ENCODE measurements around the gene GALP.
"Not testable (repeated sequence)": the region's sequence is repeated elsewhere in the genome, so short reads cannot be mapped to it uniquely, and the experiment has no call there.

The GALP gene

DNA sequence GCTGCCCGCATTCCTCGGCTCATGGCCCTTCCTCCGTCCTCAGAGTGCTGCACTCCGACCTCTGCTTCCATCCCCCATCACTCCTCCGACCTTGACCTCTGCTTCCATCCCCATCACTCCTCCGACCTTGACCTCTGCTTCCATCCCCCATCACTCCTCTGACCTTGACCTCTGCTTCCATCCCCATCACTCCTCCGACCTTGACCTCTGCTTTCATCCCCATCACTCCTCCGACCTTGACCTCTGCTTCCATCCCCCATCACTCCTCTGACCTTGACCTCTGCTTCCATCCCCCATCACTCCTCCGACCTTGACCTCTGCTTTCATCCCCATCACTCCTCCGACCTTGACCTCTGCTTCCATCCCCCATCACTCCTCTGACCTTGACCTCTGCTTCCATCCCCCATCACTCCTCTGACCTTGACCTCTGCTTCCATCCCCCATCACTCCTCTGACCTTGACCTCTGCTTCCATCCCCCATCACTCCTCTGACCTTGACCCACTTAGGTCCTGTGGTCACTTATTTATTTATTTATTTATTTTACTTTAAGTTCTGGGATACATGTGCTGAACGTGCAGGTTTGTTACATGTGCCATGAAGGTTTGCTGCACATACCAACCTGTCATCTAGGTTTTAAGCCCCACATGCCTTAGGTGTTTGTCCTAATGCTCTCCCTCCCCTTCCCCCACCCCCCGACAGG is 26.7 kb upstream of the GALP start:
- not testable (repeated sequence) for DNase-seq

DNA sequence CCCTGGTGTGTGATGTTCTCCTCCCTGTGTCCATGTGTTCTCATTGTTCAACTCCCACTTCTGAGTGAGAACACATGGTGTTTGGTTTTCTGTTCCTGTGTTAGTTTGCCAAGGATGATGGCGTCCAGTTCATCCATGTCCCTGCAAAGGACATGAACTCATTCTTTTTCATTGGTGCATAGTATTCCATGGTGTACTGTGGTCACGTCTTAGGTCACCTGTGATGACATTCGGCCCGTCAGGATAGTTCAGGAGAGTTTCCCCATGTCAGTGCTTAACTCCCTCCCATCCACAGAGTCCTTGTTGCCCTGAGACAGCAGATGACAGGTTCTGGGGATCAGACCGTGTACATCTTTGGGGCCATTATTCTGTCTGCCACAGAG is 26.2 kb upstream of the GALP start:
- no peak for DNase-seq

DNA sequence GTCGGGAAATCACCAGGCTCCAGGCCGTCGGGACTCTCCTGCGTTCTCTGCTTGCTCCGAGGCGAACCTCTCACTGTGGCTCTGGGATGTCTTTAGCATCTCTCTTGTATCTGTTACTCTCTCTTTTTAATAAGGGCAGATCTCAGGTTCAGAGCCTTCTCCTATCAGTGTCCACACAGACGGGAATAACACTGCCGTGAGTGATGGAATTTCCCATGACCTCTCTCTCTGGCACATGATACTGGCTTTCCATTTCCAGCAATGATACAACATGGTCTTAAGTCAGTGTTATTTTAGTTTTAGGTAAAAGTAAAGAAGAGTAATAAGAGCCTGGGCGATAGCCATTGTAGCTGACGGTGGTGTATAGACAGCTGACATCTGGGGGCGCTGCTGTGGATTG is 25.4 kb upstream of the GALP start:
- no peak for DNase-seq

DNA sequence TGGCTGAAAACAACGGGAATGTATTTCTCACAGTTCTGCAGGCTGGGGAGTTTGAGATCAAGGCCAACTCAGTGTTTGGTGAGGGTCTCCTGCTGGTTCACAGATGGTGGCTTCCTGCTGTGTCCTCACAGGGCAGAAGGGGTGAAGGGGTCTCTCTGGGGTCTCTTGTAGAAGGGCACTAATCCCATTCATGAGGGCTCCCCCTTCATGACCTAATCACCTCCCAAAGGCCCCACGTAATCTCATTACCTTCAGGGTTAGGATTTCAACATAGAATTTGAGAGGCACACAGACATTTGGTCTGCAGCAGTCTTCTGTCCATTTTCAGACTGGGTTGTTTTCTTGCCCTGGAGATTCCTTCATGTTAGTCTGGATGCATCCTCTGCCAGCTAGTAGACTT is 23.2 kb upstream of the GALP start:
- no peak for DNase-seq

DNA sequence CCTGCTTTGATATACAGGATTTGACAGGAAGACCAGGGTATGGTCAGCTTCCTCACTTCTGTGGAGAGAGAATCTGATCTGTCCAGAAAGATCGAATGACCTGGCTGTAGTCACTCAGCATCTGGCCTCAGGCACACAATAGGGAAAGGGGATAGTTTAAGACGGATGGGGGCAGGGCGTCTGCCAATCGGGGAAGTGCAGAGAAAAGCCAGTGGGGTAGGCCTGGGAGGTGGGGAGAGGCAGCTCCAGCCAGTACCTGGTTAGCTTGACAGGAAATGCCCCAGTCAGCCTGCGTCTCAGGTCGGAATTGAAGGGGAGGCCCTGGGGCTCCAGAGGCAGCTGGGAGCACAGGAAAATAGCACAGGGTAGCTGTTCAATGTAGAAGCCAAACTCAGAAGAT is 22.3 kb upstream of the GALP start:
- no peak for DNase-seq

DNA sequence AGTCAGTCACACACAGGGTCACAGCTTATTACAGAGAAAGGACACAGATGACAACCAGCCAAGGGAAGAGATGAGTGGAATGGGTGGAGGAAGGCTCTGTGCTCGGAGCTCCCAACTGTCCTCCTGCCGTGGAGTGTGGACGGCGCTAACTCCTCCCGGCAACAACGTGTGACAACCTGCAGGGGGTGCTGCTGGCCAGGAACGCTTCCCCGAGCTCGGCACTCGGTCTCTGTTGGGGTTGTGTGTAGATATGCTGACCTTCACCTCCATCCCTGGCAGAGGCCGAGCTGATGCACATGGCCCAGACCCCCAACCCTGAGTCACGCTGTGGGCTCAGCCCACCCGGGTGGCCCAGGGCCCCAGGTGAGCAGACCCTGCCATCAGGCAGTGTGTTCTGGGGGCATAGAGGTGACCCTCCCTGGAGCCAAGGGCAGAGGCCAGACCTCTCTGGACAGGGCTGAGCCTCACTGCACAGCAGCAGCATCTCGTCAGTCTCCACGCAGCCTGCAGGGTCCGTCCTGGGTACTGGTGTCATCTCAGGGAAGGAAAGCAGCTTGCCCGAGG is 20.6 kb upstream of the GALP start:
- no peak for DNase-seq

DNA sequence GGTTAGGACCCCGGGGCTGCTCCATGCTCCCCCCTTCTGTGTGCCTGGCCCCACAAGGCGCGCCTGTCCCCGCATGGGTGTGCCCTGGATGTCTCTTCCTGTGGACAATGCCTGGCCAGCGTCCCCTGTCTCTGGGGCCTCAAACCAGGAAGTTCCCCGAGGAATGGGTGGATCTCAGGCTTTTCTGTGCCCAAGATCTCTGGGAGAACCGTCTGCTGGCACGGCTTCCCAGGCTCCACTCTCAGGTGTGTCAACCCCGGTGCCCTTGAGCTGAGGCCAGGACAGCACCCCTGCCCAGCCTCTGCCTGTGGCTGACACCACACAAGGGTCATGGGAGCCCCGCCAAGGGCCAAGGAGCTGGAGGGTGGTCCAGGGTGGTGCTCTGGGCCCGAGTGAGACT is 19.0 kb upstream of the GALP start:
- DNase-seq, result no peak

DNA sequence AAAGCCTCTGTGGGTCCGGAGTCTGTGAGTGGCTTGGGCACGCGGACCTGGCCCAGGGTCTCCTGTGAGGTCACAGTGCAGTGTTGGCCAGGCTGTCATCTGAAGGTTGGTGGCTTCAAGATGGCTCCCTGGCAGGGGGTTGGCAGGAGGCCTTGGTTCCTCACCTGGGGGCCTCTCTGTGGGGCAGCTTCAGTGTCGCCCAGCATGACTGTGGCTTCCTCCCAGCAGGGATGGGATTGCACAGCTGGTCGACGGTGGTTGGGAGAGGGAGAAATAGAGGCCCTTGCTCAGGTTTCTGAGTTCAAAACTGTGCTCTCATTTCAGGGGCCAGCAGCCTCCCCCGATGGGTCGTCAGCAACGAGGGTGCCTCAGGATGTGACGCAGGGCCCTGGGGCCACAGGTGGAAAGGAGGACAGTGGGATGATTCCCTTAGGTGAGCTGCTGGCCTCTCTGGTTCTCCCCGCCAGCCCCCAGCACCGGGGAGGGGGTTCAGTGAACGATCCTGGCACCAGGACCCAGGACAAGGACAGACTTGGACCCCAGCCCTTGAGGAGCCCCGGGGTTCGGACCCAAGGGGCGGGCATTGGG is 17.5 kb upstream of the GALP start:
- no peak for DNase-seq

DNA sequence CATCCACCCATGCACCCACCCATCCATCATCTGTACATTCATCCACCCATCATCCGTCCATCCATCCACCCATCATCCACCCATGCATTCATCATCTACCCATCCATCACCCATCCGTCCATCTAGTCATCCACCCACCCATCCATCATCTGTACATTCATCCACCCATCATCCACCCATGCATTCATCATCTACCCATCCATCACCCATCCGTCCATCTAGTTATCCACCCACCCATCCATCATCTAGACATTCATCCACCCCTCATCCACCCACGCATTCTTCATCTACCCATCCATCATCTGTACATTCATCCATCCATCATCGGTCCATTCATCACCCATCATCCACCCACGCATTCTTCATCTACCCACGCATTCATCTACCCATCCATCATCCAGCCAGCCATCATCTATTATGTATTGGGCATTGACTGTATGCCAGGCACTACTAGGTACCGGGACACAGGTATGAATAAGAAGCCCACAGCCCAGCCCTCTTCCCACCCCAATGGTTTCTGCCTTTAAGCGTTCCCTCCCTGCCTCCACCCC is 16.7 kb upstream of the GALP start:
- DNase-seq, result peak in 1 of 2 experiments; percentile 14

DNA sequence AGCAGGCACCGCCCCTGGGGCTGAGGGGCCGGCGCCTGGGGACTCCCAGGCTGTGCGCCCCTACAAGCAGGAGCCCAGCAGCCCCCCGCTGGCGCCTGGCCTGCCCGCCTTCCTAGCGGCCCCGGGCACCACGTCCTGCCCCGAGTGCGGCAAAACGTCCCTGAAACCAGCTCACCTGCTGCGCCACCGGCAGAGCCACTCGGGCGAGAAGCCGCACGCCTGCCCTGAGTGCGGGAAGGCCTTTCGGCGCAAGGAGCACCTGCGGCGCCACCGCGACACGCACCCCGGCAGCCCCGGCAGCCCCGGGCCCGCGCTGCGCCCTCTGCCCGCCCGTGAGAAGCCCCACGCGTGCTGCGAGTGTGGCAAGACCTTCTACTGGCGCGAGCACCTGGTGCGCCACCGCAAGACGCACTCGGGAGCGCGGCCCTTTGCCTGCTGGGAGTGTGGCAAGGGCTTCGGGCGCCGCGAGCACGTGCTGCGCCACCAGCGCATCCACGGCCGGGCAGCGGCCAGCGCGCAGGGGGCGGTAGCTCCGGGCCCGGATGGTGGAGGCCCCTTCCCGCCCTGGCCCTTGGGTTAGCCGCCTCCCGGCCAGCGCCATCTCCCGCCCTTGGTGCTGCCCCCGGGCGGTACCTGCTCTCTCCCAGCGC is 16.1 kb upstream of the GALP start:
- DNase-seq, result no peak

DNA sequence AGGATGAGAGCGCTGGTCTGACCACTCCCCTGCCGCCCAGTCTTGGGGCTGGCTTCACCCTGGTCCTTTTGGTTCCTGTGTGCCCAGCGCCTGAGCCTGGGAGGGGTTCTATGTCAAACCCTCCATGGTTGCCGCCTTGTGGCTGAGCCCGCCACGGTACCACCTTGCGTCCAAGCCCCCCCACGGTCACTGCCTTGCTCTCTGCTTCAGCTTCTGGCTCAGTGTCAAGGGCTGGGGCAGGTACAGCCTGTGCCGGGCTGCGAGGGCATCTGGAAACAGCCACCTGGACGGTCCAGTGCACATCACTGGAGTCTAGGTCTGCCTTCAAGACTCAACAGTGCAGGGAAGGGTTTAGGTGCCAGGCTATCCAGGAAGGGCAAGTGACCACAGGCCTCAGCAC is 14.3 kb upstream of the GALP start:
- no peak for DNase-seq

DNA sequence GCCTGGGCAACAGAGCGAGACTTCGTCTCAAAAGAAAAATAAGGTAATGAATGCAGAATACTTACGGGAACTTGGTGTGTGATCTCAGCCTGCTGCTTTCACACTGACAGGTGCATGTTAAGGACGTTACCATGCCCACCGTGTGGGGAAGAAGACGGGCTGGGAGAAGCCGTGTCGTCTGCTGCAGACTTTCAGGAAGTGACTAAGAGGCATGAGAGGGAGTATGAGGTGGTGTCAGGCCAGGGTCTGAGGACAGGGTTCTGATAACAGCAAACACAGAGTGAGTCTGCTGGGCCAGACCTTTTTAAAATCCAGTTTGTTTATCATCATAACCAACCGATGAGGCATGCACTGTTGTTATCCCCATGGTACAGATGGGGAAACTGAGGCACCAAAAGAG is 13.6 kb upstream of the GALP start:
- DNase-seq, result peak in 1 of 2 experiments; percentile 12

DNA sequence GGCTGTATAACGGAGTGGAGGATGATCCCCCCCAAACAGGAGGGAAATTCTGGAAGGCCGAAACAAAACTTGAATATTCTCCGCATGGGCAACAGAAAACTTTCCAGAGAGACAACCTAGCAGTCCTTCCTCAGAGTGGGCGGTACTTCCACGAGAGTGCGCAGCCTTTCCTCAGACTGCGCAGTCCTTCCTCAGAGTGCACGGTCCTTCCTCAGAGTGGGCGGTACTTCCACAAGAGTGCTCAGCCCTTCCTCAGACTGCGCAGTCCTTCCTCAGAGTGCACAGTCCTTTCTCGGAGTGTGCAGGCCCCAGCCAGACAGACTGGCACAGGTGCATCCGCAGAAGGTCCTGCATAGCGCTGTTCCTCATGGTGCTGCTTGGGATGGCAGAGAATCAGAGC is 12.7 kb upstream of the GALP start:
- no peak for DNase-seq

DNA sequence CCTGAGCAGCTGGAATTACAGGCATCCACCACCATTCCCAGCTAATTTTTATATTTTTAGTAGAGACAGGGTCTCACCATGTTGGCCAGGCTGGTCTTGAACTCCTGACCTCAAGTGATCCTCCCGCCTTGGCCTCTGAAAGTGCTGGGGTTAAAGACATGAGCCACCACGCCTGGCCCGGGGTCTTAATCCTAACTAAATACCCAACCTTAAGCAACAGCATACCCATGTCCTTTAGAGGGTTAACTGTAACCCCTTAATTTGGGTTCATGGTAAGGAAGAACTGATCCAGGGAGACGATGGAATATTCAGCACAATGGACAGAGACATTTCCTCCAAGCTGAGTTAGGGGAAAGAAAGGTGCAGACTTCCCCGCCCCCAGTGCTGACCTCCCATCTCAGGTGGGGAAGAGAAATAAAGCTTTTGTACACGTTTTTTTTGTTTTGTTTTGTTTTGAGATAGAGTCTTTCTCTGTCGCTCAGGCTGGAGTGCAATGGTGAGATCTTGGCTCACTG is 8.7 kb upstream of the GALP start:
- no peak for DNase-seq

DNA sequence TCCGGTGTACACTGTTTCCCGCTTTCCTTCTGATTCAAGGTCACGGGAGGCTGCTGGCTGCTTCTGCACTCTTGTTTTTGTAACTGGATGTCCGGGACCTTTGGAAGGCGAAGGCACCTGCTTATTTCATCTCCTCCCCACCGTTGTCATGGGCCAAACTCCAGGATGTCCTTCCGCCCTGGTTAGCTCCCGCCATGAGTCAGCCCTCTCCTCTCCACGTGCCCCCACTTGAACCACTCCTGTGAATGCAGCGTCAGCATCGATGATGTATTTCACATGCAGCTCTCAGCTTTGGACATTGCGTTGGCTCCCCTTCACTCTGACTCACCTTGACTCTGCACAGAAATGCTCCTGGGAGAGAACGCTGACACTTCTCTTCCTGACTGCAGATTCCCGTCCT is 5.5 kb upstream of the GALP start:
- no peak for DNase-seq

DNA sequence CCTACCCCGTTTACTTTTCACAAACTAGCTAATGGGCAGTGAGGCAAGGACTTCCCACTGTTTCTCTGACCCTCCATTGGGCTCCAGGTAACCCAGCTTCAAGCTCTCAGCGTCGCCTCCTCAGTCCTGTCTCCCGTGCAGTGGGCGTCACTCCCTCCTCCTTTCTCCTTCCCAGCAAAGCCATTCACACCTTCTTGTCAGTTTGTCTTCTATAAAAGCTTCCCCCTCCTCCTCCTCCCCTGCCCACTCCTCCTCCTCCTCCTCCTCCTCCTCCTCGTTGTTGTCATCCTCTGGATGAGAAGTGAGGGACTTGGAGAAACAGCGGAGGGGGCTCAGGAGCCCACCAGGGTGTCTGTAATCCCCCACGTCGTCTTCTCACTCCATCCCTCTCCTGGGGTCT is 1.7 kb upstream of the GALP start:
- DNase-seq, result no peak

DNA sequence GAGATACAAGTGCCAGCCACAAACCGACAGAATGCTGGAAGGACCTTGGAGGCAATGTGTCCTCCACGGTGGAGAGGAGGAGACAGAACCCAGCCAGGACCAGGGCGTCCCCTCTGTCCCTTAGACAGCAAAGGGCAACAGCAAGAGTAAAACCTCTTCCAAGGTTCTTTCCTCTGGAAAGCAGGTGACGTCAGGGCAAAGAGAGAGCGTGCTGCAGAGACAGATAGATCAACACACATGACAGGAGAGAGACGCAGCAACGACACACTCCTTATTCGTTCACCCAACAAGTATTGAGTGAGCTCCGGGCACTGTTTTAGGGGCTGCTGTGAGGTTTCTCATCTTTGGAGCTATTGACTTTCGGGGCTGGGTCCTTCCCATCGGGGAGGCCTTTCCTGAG is 1.3 kb upstream of the GALP start:
- DNase-seq, result no peak

DNA sequence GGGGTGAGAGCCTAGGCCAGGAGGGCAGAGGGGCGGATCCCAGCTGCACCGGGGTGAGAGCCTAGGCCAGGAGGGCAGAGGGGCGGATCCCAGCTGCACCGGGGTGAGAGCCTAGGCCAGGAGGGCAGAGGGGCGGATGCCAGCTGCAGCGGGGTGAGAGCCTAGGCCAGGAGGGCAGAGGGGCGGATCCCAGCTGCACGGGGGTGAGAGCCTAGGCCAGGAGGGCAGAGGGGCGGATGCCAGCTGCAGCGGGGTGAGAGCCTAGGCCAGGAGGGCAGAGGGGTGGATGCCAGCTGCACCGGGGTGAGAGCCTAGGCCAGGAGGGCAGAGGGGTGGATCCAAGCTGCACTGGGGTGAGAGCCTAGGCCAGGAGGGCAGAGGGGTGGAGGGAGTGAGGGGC is 502 bp downstream of the GALP start:
- not testable (repeated sequence) for DNase-seq

DNA sequence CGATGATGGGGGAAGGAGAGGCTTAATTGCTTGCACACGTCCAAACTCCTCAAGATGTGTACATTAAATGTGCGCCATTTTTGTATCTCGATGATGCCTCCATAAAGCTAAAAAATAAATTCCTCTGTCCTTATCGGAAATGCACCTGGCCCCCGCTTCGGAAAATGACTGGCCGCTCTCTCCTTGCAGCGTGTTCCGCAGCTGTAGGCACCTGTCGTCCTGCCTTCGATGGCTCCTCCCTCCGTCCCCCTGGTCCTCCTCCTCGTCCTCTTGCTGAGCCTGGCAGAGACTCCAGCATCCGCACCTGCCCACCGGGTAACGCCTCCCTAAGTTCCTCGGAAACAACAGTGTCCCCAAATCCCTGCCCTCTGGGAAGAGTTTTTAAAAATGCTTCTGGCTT is 1.1 kb downstream of the GALP start:
- no peak for DNase-seq

DNA sequence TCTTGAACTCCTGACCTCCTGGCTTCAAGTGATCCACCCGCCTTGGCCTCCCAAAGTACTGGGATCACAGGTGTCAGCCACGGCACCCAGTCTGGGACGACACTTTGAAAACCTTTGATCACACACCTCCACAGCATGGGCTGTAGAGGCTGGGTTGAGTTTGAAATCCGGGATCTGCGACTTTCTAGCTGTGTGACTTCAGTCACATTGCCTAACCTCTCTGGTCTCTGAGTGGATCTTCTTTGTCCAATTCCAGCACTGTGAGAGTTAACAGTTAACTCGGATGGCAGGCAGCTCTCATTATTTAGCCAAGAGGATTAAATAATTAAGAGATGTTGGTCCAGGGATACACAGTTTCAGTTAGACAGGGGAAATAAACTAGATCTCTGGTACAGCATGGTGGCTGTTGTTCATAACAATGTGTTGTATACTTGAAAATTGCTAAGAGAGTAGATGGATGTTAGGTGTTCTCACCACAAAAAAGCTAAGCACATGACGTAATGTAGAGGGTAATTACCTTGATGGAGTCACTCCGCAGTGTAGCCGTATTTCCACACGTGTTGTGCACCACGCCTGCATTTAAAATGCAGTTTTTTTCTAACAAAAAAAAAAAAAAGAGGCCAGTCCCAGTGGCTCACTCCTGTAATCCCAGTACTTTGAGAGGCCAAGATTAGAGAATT is 1.9 kb downstream of the GALP start:
- DNase-seq, result no peak

DNA sequence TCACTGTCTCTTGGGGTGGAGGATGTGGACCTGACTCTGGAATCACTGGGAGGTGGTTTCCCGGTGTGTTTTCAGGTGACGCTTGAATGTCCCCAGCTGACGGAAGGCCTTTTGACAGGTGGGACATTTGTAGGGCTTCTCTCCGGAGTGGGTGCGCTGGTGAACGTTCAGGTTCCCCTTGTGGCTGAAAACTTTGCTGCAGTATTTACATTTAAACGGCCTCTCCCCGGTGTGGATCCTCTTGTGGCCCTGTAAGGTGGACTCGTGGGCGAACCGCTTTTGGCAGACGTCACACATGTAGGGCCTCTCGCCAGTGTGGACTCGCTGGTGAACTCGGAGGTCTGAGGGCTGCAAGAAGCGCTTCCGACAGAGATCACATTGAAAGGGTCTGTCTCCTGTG is 14.0 kb downstream of the GALP start:
- DNase-seq, result no peak

DNA sequence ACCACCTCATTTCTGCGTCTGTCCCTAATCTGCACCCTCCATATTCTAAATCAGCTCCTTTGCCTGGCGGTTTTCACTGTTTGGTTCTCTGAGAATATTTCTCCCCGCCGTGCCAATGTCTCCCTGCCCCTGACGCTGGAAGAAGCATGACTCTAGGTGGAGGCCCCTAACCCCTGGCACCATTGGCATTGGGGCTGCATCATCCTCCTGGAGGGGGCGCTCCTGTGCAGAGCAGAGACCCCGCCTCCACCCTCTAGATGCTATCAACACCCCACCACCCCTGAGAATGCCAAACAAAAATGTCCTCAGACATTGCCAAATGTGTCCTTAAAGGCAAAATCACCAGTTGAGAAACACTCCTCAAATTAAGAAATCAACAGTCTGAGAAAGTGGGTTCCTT is 15.3 kb downstream of the GALP start:
- DNase-seq, result no peak

DNA sequence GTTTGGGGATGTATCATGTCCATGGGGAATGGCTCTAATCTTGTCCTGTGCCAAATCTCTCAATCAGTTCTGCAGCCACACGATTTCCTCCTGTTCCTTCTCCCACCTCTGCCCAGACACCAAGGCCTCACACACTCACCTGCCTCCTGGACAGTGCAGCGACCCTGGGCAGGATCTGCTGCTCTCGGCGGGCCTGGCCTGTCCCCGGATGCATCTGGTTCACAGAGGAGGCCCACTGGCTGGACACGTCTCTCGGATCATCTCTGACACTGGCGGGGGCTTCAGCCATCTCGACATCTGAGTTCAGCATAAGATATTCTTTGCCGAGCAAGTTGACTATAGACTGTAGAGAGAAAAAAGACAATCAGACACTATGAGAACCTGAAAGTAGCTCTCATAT is 15.9 kb downstream of the GALP start:
- no peak for DNase-seq

Measured in stimulated activated CD4-positive, alpha-beta T cell treated with anti-CD3 and anti-CD28 coated beads, Interleukin-4, amount 100 ng/mL, for 4 hours (primary cell).